HepG2 (cell line): ENCODE results near the gene ZNF749. TPM values are rescaled to one million over a fixed set of nuclear protein-coding genes. Genes with fewer than 3 reads are reported as not detected.
"Not testable (repeated sequence)": the region's sequence is repeated elsewhere in the genome, so short reads cannot be mapped to it uniquely, and the experiment has no call there.

Source experiments
- GABPB1 ChIP-seq: IDR thresholded peaks from 2 replicates; pipeline ENCODE4 v1.6.1; 2016; ENCODE audit warnings: mild to moderate bottlenecking, missing genetic modification reagents, moderate library complexity, missing compliant biosample characterization
- KAT8 ChIP-seq: IDR thresholded peaks from 2 replicates; pipeline ENCODE4 v1.6.1; 2016; ENCODE audit warnings: missing genetic modification reagents, missing compliant biosample characterization
- KDM3A ChIP-seq: IDR thresholded peaks from 2 replicates; pipeline ENCODE4 v1.6.1; 2018; ENCODE audit warnings: low read depth, missing compliant biosample characterization
- KLF11 ChIP-seq: IDR thresholded peaks from 2 replicates; pipeline ENCODE4 v1.6.1; 2016; ENCODE audit warnings: missing compliant biosample characterization
- NRL ChIP-seq: sonication (generic); formaldehyde crosslinking; IDR thresholded peaks from 2 replicates; pipeline ENCODE4 v1.5.0; 2020; ENCODE audit warnings: missing genetic modification reagents, mild to moderate bottlenecking, moderate library complexity, borderline replicate concordance
- PCBP1 ChIP-seq: fragments of 200-400 bp; formaldehyde crosslinking; IDR thresholded peaks from 2 replicates; pipeline ENCODE4 v1.6.1; 2017; ENCODE audit warnings: mild to moderate bottlenecking, low read depth, low read length, borderline replicate concordance
- PHF20 ChIP-seq: sonication (generic); formaldehyde crosslinking; IDR thresholded peaks from 2 replicates; pipeline ENCODE4 v1.5.0; 2020; ENCODE audit warnings: mild to moderate bottlenecking, missing genetic modification reagents
- POLR2AphosphoS5 ChIP-seq: IDR thresholded peaks from 2 replicates; pipeline ENCODE4 v1.6.1; 2012; ENCODE audit warnings: low read depth, low read length
- SOX6 ChIP-seq, 2 experiments: fragments of 450-650 bp in 1 of 2; sonication (generic) in 1 of 2; formaldehyde crosslinking in 1 of 2; IDR thresholded peaks; 2 replicates each; pipeline versions ENCODE4 v1.4.0 to v1.6.1; 2017 to 2020; ENCODE audit warnings: antibody characterized with exemption in 1 of 2, mild to moderate bottlenecking in 1 of 2, missing genetic modification reagents in 1 of 2
- SP1 ChIP-seq, 2 experiments: fragments of 450-650 bp in 1 of 2; sonication (generic) in 1 of 2; formaldehyde crosslinking in 1 of 2; IDR thresholded peaks; 2 replicates each; pipeline versions ENCODE4 v1.4.0 to v1.6.1; 2016 to 2020; ENCODE audit warnings: missing genetic modification reagents in 1 of 2
- SRY ChIP-seq: sonication (generic); formaldehyde crosslinking; IDR thresholded peaks from 2 replicates; pipeline ENCODE4 v1.8.0; 2022; ENCODE audit warnings: mild to moderate bottlenecking, missing genetic modification reagents
- TARDBP ChIP-seq: sonication (generic); formaldehyde crosslinking; IDR thresholded peaks from 2 replicates; pipeline ENCODE4 v1.8.0; 2022; ENCODE audit warnings: mild to moderate bottlenecking, missing genetic modification reagents
- TSC22D2 ChIP-seq: sonication (generic); formaldehyde crosslinking; IDR thresholded peaks from 2 replicates; pipeline ENCODE4 v1.5.1; 2020; ENCODE audit warnings: missing genetic modification reagents, mild to moderate bottlenecking, borderline replicate concordance
- ZBTB20 ChIP-seq: sonication (generic); formaldehyde crosslinking; IDR thresholded peaks from 2 replicates; pipeline ENCODE4 v1.8.1; 2023; ENCODE audit warnings: missing genetic modification reagents, low read depth, mild to moderate bottlenecking, borderline replicate concordance
- ZNF768 ChIP-seq: sonication (generic); formaldehyde crosslinking; IDR thresholded peaks from 2 replicates; pipeline ENCODE4 v1.4.0; 2020; ENCODE audit warnings: missing genetic modification reagents
- ZNF883 ChIP-seq: sonication (generic); formaldehyde crosslinking; IDR thresholded peaks from 2 replicates; pipeline ENCODE4 v1.5.1; 2020; ENCODE audit warnings: mild to moderate bottlenecking, missing genetic modification reagents; ENCODE audit errors: not compliant biosample characterization
- ZSCAN31 ChIP-seq: sonication (generic); formaldehyde crosslinking; IDR thresholded peaks from 2 replicates; pipeline ENCODE4 v1.5.0; 2020; ENCODE audit warnings: low read depth, mild to moderate bottlenecking, missing genetic modification reagents
- polyA plus RNA-seq, 8 experiments: library from polyadenylated mRNA; depleted of rRNA in 3 of 8; stranded (reverse) in 7 of 8; unstranded in 1 of 8; fragments of >200 nt; fragmentation: Illumina TruSeq in 4 of 8; extraction: Trizol in 4 of 8; gene quantifications; 2 replicates each; pipeline versions ENCODE4 v1.2.1 to v1.2.3, GENCODE V29; 2011 to 2016; ENCODE audit warnings: low read depth in 4 of 8, missing spikeins in 1 of 8, mixed read lengths in 1 of 8; ENCODE audit not compliant: insufficient read depth in 1 of 8
- total RNA-seq, 5 experiments: library from RNA; depleted of rRNA; stranded (reverse); fragments of >200 nt; fragmentation: Illumina TruSeq; extraction: Trizol; gene quantifications; 2 replicates each; pipeline ENCODE4 v1.2.3, GENCODE V29; 2016; ENCODE audit warnings: low read depth in 1 of 5
- TF ChIP-seq, protein P1 (sequence below): sonication (generic); formaldehyde crosslinking; IDR thresholded peaks from 2 replicates; pipeline ENCODE4 v1.4.0; 2020; ENCODE audit warnings: missing genetic modification reagents
- TF ChIP-seq, protein P2 (sequence below): sonication (generic); formaldehyde crosslinking; IDR thresholded peaks from 2 replicates; pipeline ENCODE4 v1.9.0; 2022; ENCODE audit warnings: missing genetic modification reagents, mild to moderate bottlenecking, borderline replicate concordance
- TF ChIP-seq, protein P3 (sequence below): IDR thresholded peaks from 2 replicates; pipeline ENCODE4 v1.6.1; 2016; ENCODE audit warnings: mild to moderate bottlenecking
- TF ChIP-seq, protein P4 (sequence below): IDR thresholded peaks from 2 replicates; pipeline ENCODE4 v1.6.1; 2016; ENCODE audit warnings: missing compliant biosample characterization, missing genetic modification reagents, borderline replicate concordance

ZNF749 gene
- total and polyA plus RNA-seq, 2 of the 13 experiments (the other 11 are each of a cell fraction or from before 2014, with no cell fraction given), result 18.9 to 21.0 TPM

DNA sequence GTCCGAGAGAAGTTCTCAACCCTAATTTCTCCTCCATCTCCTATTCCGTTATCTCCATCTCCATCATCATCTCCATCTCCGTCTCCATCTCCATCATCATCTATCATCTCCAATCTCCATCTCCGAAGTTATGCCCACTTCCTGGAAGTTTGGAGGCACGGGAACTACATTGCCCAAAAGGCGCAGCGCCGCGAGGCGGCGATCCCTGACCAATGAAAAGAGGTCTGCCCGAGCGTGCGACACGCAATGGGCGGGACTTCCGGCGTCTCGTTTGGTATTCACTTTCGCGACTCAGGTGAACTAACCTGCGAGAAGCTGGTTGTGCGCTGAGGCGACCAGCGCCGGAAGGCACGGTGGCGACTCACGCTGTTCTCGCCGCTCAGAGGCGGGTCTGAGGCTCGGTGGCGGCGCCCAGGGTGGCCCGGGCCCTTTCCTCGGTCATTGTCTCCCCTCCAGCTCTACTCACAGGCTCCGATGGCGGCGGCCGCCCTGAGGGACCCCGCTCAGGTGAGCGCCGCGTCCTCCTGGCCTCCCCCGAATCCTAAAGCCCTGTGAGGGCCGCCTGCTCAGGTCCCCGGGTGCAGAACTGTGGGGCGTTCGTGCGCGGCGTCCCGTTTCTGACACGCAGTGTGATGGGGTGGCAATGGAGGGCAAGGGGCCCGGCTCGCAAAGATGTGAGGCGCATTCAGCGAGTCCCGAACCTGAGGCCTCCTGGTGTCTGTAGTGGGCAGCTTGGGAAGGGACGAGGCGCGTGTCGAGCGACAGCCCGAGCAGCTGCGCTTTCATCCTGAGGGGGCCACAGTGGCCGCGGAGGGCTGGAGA is 52.6 kb downstream of the ZNF749 start, which contains the start of gene ZNF419 (continued):
- TF ChIP-seq, protein P1, sequence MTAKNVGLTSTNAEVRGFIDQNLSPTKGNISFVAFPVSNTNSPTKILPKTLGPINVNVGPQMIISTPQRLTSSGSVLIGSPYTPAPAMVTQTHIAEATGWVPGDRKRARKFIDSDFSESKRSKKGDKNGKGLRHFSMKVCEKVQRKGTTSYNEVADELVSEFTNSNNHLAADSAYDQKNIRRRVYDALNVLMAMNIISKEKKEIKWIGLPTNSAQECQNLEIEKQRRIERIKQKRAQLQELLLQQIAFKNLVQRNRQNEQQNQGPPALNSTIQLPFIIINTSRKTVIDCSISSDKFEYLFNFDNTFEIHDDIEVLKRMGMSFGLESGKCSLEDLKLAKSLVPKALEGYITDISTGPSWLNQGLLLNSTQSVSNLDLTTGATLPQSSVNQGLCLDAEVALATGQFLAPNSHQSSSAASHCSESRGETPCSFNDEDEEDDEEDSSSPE (CRISPR knock-in tag), result peak; percentile 18; the same call in 1 of the 2 replicates
- TF ChIP-seq KLF11 (CRISPR knock-in tag) (0 out of 2 replicates have a peak, but pooled peaks have one; percentile 25), SOX6 (CRISPR knock-in tag; IDR thresholded peaks at IDR 0.05) (peak; percentile 27; the same call in 1 of the 2 replicates), ZNF883 (CRISPR knock-in tag) (peak; percentile 24), PHF20 (CRISPR knock-in tag) (peak; percentile 80), POLR2AphosphoS5 (peak; percentile 83), ZNF768 (CRISPR knock-in tag) (peak; percentile 61; the same call in 1 of the 2 replicates), TSC22D2 (CRISPR knock-in tag) (0 out of 2 replicates have a peak, but pooled peaks have one; percentile 37), SRY (CRISPR knock-in tag) (0 out of 2 replicates have a peak, but pooled peaks have one; percentile 57), ZSCAN31 (CRISPR knock-in tag) (peak; percentile 57; the same call in 1 of the 2 replicates), SP1 (CRISPR knock-in tag; IDR thresholded peaks at IDR 0.05) (peak; percentile 52; the same call in 1 of the 2 replicates), ZBTB20 (CRISPR knock-in tag) (peak; percentile 31; the same call in 1 of the 2 replicates), TARDBP (CRISPR knock-in tag) (0 out of 2 replicates have a peak, but pooled peaks have one; percentile 52), PCBP1 (0 out of 2 replicates have a peak, but pooled peaks have one; percentile 46), KAT8 (CRISPR knock-in tag) (peak; percentile 84), NRL (CRISPR knock-in tag) (0 out of 2 replicates have a peak, but pooled peaks have one; percentile 64), GABPB1 (CRISPR knock-in tag) (peak; percentile 99), KDM3A (peak; percentile 56; the same call in 1 of the 2 replicates)
- TF ChIP-seq, protein P2, sequence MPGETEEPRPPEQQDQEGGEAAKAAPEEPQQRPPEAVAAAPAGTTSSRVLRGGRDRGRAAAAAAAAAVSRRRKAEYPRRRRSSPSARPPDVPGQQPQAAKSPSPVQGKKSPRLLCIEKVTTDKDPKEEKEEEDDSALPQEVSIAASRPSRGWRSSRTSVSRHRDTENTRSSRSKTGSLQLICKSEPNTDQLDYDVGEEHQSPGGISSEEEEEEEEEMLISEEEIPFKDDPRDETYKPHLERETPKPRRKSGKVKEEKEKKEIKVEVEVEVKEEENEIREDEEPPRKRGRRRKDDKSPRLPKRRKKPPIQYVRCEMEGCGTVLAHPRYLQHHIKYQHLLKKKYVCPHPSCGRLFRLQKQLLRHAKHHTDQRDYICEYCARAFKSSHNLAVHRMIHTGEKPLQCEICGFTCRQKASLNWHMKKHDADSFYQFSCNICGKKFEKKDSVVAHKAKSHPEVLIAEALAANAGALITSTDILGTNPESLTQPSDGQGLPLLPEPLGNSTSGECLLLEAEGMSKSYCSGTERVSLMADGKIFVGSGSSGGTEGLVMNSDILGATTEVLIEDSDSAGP (CRISPR knock-in tag), result peak; percentile 68; the same call in 1 of the 2 replicates
- TF ChIP-seq, protein P3, sequence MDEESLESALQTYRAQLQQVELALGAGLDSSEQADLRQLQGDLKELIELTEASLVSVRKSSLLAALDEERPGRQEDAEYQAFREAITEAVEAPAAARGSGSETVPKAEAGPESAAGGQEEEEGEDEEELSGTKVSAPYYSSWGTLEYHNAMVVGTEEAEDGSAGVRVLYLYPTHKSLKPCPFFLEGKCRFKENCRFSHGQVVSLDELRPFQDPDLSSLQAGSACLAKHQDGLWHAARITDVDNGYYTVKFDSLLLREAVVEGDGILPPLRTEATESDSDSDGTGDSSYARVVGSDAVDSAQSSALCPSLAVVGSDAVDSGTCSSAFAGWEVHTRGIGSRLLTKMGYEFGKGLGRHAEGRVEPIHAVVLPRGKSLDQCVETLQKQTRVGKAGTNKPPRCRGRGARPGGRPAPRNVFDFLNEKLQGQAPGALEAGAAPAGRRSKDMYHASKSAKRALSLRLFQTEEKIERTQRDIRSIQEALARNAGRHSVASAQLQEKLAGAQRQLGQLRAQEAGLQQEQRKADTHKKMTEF (CRISPR knock-in tag), result peak; percentile 57; the same call in 1 of the 2 replicates
- TF ChIP-seq, protein P4, sequence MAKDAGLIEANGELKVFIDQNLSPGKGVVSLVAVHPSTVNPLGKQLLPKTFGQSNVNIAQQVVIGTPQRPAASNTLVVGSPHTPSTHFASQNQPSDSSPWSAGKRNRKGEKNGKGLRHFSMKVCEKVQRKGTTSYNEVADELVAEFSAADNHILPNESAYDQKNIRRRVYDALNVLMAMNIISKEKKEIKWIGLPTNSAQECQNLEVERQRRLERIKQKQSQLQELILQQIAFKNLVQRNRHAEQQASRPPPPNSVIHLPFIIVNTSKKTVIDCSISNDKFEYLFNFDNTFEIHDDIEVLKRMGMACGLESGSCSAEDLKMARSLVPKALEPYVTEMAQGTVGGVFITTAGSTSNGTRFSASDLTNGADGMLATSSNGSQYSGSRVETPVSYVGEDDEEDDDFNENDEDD (CRISPR knock-in tag), result 0 out of 2 replicates have a peak, but pooled peaks have one; percentile 15
- TF ChIP-seq SOX6, SP1 (IDR thresholded peaks at IDR 0.05): not testable (repeated sequence)
